OCI-LY1 (cell line): ENCODE results near the gene STON2.

Source experiments
- H2AFZ ChIP-seq: fragments of 200-600 bp; sonication (generic), shearing (Covaris generic); 2 replicates; pipeline ENCODE4 v1.6.0; 2014; ENCODE audit warnings: antibody characterized with exemption, mild to moderate bottlenecking, low read length
- H3F3A ChIP-seq: fragments of 200-600 bp; sonication (generic), shearing (Covaris generic); 2 replicates; pipeline ENCODE4 v1.6.0; 2014; ENCODE audit warnings: mild to moderate bottlenecking, antibody characterized with exemption, low read length, moderate library complexity; ENCODE audit not compliant: insufficient read depth
- H3K27ac ChIP-seq: fragments of 200-600 bp; sonication (generic); 2 replicates; pipeline ENCODE4 v1.5.1; 2014; ENCODE audit warnings: low read length, mixed run types, mild to moderate bottlenecking, low read depth; ENCODE audit not compliant: poor library complexity, severe bottlenecking
- H3K27me3 ChIP-seq: fragments of 200-600 bp; sonication (generic); 2 replicates; pipeline ENCODE4 v1.6.0; 2014; ENCODE audit warnings: antibody characterized with exemption, mild to moderate bottlenecking, low read length, moderate library complexity; ENCODE audit not compliant: insufficient read depth
- H3K36me3 ChIP-seq: fragments of 200-600 bp; sonication (generic); 2 replicates; pipeline ENCODE4 v1.6.1; 2014; ENCODE audit warnings: mild to moderate bottlenecking, antibody characterized with exemption, low read length, moderate library complexity, mixed read lengths; ENCODE audit not compliant: insufficient read depth
- H3K4me1 ChIP-seq: fragments of 200-600 bp; sonication (generic); 2 replicates; pipeline ENCODE4 v1.5.1; 2014; ENCODE audit warnings: mild to moderate bottlenecking, low read length, moderate library complexity; ENCODE audit not compliant: insufficient read depth, severe bottlenecking
- H3K4me2 ChIP-seq: fragments of 200-600 bp; sonication (generic), shearing (Covaris generic); 2 replicates; pipeline ENCODE4 v1.6.1; 2014; ENCODE audit warnings: low read length
- H3K4me3 ChIP-seq: fragments of 200-600 bp; sonication (generic); 2 replicates; pipeline ENCODE4 v1.5.1; 2014; ENCODE audit warnings: low read length, low read depth, mild to moderate bottlenecking, mixed read lengths; ENCODE audit not compliant: poor library complexity, severe bottlenecking
- H3K79me2 ChIP-seq: fragments of 200-600 bp; shearing (Covaris generic); 2 replicates; pipeline ENCODE4 v1.6.1; 2016; ENCODE audit warnings: mixed run types, low read length, mixed read lengths; ENCODE audit not compliant: insufficient read depth
- H3K9ac ChIP-seq: fragments of 200-600 bp; sonication (generic), shearing (Covaris generic); 2 replicates; pipeline ENCODE4 v1.6.1; 2014; ENCODE audit warnings: mild to moderate bottlenecking, low read length, mixed read lengths
- H3K9me2 ChIP-seq: fragments of 200-600 bp; sonication (generic), shearing (Covaris generic); 2 replicates; pipeline ENCODE4 v1.6.1; 2014; ENCODE audit warnings: low read depth, mild to moderate bottlenecking, low read length, mixed read lengths
- H3K9me3 ChIP-seq: fragments of 200-600 bp; shearing (Covaris generic); 2 replicates; pipeline ENCODE4 v1.6.1; 2014; ENCODE audit warnings: low read length, mixed read lengths
- H4K20me1 ChIP-seq: fragments of 200-600 bp; sonication (generic), shearing (Covaris generic); 2 replicates; pipeline ENCODE4 v1.6.0; 2016; ENCODE audit warnings: mild to moderate bottlenecking, low read length; ENCODE audit not compliant: insufficient read depth
- EZH2 ChIP-seq: fragments of 200-600 bp; sonication (generic), shearing (Covaris generic); IDR thresholded peaks from 2 replicates; pipeline ENCODE4 v1.8.0; 2017; ENCODE audit warnings: borderline replicate concordance, mixed run types, mild to moderate bottlenecking, antibody characterized with exemption, low read length, moderate library complexity, mixed read lengths
- TF ChIP-seq, protein P1 (sequence below): fragments of 200-600 bp; sonication (generic), shearing (Covaris generic); IDR thresholded peaks from 2 replicates; pipeline ENCODE4 v1.5.1; 2017; ENCODE audit warnings: mild to moderate bottlenecking, antibody characterized with exemption, low read length, moderate library complexity, mixed read lengths

The STON2 gene

DNA sequence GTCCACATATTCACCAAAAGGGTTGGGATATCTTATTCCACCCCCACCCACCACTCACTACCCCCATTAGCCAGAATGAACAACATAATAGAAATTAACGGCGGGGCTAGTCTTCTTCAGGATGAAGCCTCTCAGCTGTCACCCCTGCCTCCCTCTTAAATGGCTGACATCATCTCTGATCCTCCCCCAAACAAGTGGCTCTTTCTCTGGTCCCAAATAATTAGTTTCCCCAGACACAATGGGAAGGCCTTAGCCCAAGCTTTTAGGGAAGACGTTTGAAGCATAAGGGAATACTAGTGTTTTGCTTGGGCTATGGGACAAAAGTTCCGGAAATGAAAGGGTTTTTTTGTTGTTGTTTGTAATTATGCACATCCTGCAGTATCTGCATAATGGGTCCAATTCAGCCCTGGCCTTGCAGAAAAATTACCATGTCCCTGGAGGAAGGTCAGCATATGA lies 13.8 kb downstream of the STON2 start:
- H3K9me2 ChIP-seq: no peaks in the 10 kb centered on the region
- no peak overlapping the region for H3K4me3 ChIP-seq
- no peak overlapping the region for H3K9ac ChIP-seq
- no peaks in the 10 kb centered on the region for H3K27me3 ChIP-seq
- H3F3A ChIP-seq: no peaks in the 10 kb centered on the region
- no peaks in the 10 kb centered on the region for H3K36me3 ChIP-seq
- no peaks in the 10 kb centered on the region for H4K20me1 ChIP-seq
- no peaks in the 10 kb centered on the region for H3K79me2 ChIP-seq
- H3K4me2 ChIP-seq: no peak overlapping the region
- TF ChIP-seq, protein P1, sequence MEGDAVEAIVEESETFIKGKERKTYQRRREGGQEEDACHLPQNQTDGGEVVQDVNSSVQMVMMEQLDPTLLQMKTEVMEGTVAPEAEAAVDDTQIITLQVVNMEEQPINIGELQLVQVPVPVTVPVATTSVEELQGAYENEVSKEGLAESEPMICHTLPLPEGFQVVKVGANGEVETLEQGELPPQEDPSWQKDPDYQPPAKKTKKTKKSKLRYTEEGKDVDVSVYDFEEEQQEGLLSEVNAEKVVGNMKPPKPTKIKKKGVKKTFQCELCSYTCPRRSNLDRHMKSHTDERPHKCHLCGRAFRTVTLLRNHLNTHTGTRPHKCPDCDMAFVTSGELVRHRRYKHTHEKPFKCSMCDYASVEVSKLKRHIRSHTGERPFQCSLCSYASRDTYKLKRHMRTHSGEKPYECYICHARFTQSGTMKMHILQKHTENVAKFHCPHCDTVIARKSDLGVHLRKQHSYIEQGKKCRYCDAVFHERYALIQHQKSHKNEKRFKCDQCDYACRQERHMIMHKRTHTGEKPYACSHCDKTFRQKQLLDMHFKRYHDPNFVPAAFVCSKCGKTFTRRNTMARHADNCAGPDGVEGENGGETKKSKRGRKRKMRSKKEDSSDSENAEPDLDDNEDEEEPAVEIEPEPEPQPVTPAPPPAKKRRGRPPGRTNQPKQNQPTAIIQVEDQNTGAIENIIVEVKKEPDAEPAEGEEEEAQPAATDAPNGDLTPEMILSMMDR: no peak
- no peak for TF ChIP-seq EZH2
- H3K27ac ChIP-seq: no peak overlapping the region
- no peak overlapping the region for H2AFZ ChIP-seq
- H3K9me3 ChIP-seq: no peaks in the 10 kb centered on the region
- H3K4me1 ChIP-seq: no peaks in the 10 kb centered on the region

- no peaks in the 10 kb centered on the region for H3K27me3 ChIP-seq
- H3K4me1 ChIP-seq: no peaks in the 10 kb centered on the region
- H3K4me2 ChIP-seq: no peak overlapping the region
- no peak overlapping the region for H3K4me3 ChIP-seq
- H3K36me3 ChIP-seq: no peaks in the 10 kb centered on the region
- no peaks in the 10 kb centered on the region for H4K20me1 ChIP-seq
- no peak overlapping the region for H3K9ac ChIP-seq
- no peaks in the 10 kb centered on the region for H3F3A ChIP-seq
- no peak overlapping the region for H3K27ac ChIP-seq
- H3K9me3 ChIP-seq: no peaks in the 10 kb centered on the region
- no peak for TF ChIP-seq EZH2
- TF ChIP-seq, protein P1: no peak
- H3K9me2 ChIP-seq: no peaks in the 10 kb centered on the region
- no peaks in the 10 kb centered on the region for H3K79me2 ChIP-seq
- H2AFZ ChIP-seq: no peak overlapping the region
These were observed 14.2 kb downstream of the STON2 start for GRCh38 chr14:81385886-81386285.

- no peaks in the 10 kb centered on the region for H3K79me2 ChIP-seq
- no peaks in the 10 kb centered on the region for H3K36me3 ChIP-seq
- H3K4me2 ChIP-seq: no peak overlapping the region
- no peak overlapping the region for H3K4me3 ChIP-seq
- H3K9me2 ChIP-seq: no peaks in the 10 kb centered on the region
- no peaks in the 10 kb centered on the region for H3K27me3 ChIP-seq
- no peak overlapping the region for H3K9ac ChIP-seq
- no peak for TF ChIP-seq EZH2
- TF ChIP-seq, protein P1: no peak
- no peaks in the 10 kb centered on the region for H3K9me3 ChIP-seq
- no peaks in the 10 kb centered on the region for H3K4me1 ChIP-seq
- H3F3A ChIP-seq: no peaks in the 10 kb centered on the region
- H2AFZ ChIP-seq: no peak overlapping the region
- no peak overlapping the region for H3K27ac ChIP-seq
- no peaks in the 10 kb centered on the region for H4K20me1 ChIP-seq
These were observed 14.7 kb downstream of the STON2 start for GRCh38 chr14:81385419-81385818.
